Suprapubic skin (tissue), 3 donors: ENCODE results near the gene RNF180.

Experiments used
- POLR2AphosphoS5 ChIP-seq, 3 donors: sonication (generic); formaldehyde crosslinking; IDR thresholded peaks; one replicate each; pipeline ENCODE4 v1.6.1; 2017; ENCODE audit warnings: antibody characterized with exemption in 3 of 3
- TF ChIP-seq, protein P1 (sequence below), 2 donors: fragments of 200-600 bp in 1 of 2; fragments of 450-650 bp in 1 of 2; sonication (generic) in 1 of 2; IDR thresholded peaks; one replicate each; pipeline ENCODE4 v1.5.1; 2016 to 2019; ENCODE audit warnings: antibody characterized with exemption in 2 of 2, mild to moderate bottlenecking in 1 of 2, moderate library complexity in 1 of 2

DNA sequence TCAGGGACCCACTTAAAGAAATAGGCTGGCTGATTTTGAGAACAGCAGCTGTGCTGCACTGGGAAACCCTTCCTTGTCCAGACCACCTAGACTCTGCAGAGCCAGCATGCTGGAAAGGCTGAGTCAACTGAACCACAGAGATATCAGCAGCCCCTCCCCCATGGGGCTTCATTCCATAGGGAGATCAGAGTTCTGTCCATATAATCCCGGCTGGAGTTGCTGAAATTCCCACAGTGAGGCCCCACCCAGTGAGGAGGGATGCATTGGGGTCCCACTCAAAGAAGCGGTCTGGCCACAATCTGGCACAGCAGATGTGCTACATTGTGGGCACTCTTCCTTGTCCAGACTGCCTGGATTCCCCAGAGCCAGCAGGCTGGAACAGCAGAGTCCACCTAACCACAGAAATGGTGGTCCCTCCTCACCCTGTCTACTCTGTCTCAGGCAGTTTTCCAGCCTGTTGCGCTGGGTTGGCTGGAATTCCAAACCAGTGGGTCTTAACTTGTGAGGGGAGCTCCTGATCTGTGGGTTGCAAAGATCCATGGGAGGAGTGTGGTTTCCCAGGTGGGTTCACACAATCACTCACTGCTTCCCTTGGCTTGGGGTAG lies 127.1 kb downstream of the RNF180 start:
- TF ChIP-seq POLR2AphosphoS5 (IDR thresholded peaks at IDR 0.05) = no peak
- TF ChIP-seq, protein P1, sequence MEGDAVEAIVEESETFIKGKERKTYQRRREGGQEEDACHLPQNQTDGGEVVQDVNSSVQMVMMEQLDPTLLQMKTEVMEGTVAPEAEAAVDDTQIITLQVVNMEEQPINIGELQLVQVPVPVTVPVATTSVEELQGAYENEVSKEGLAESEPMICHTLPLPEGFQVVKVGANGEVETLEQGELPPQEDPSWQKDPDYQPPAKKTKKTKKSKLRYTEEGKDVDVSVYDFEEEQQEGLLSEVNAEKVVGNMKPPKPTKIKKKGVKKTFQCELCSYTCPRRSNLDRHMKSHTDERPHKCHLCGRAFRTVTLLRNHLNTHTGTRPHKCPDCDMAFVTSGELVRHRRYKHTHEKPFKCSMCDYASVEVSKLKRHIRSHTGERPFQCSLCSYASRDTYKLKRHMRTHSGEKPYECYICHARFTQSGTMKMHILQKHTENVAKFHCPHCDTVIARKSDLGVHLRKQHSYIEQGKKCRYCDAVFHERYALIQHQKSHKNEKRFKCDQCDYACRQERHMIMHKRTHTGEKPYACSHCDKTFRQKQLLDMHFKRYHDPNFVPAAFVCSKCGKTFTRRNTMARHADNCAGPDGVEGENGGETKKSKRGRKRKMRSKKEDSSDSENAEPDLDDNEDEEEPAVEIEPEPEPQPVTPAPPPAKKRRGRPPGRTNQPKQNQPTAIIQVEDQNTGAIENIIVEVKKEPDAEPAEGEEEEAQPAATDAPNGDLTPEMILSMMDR (IDR thresholded peaks at IDR 0.05) = no peak
